Dendritic cell treated with granulocyte-macrophage colony-stimulating factor and Interleukin-4, amounts not matched to agents 40 ng/mL and 50 ng/mL, for 4 days (primary cell): Measurements from ENCODE around the gene IQCE.
A peak's percentile ranks its signal among the peaks of the same experiment; 100 is the strongest.

Experiments
- H3K27ac Mint-ChIP-seq: one replicate; pipeline ENCODE4 v1.8.0; 2022; ENCODE audit warnings: mild to moderate bottlenecking, mixed read lengths
- H3K27me3 Mint-ChIP-seq: one replicate; pipeline ENCODE4 v1.8.0; 2022; ENCODE audit warnings: mild to moderate bottlenecking, mixed read lengths
- H3K36me3 Mint-ChIP-seq: one replicate; pipeline ENCODE4 v1.8.0; 2022; ENCODE audit warnings: low read depth, mixed read lengths
- H3K4me1 Mint-ChIP-seq: one replicate; pipeline ENCODE4 v1.8.0; 2022; ENCODE audit warnings: low read depth, mixed read lengths
- H3K4me3 Mint-ChIP-seq: one replicate; pipeline ENCODE4 v1.8.0; 2022; ENCODE audit warnings: mild to moderate bottlenecking, moderate library complexity, mixed read lengths
- H3K9me3 Mint-ChIP-seq: one replicate; pipeline ENCODE4 v1.8.0; 2022; ENCODE audit warnings: mixed read lengths
- intact Hi-C: fragments of 100-400 bp; cut with micrococcal nuclease; formaldehyde crosslinking; loops from one replicate; pipeline ENCODE4 v1.15.0; 2022

The IQCE gene

DNA sequence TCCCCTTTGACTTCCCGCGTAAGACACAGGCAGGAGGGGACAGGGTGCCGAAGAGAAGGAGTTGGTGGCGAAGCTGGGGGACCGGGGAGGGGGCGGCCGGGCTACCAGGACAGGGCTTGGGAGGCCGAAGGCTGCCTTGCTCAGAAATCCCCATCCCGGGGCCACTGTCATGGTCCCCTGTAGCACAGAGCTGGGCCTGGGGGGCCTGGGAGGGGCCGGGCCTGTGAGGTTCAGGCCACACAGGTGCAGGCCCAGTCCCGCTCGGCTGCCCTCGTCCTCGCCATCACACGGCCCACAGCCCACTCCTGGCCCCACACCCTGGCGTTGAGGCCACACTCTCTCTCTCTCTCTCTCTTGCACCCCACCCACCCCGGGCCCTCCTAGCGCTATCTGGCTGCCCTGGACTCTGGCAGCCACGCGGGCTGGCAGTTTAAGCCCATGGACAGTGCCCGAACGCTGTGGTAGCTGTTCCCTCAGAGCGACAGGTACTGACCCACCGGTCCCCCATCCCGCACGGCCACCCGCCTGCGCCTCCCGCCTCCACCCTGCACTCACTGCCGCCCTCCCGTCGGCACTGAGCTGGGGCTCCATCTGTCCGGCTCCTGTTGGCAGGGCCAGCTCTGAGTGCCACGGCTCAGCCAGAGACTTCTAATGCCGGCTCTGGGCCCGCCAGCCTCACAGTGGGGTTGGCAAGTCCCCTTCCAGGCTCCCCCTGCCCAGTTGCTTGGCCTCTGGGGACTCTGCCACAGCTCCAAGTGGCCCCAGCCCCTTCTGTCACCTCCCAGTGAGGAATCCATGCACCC is 101.0 kb downstream of the IQCE start:
- intact Hi-C loops: no loop called here
- peaks cover 27% of the 10 kb centered on the region for H3K4me1 Mint-ChIP-seq
- no peak overlapping the region for H3K4me3 Mint-ChIP-seq
- no peak overlapping the region for H3K27ac Mint-ChIP-seq
- no peaks in the 10 kb centered on the region for H3K9me3 Mint-ChIP-seq
- H3K36me3 Mint-ChIP-seq: peaks cover 95% of the 10 kb centered on the region
- no peaks in the 10 kb centered on the region for H3K27me3 Mint-ChIP-seq

DNA sequence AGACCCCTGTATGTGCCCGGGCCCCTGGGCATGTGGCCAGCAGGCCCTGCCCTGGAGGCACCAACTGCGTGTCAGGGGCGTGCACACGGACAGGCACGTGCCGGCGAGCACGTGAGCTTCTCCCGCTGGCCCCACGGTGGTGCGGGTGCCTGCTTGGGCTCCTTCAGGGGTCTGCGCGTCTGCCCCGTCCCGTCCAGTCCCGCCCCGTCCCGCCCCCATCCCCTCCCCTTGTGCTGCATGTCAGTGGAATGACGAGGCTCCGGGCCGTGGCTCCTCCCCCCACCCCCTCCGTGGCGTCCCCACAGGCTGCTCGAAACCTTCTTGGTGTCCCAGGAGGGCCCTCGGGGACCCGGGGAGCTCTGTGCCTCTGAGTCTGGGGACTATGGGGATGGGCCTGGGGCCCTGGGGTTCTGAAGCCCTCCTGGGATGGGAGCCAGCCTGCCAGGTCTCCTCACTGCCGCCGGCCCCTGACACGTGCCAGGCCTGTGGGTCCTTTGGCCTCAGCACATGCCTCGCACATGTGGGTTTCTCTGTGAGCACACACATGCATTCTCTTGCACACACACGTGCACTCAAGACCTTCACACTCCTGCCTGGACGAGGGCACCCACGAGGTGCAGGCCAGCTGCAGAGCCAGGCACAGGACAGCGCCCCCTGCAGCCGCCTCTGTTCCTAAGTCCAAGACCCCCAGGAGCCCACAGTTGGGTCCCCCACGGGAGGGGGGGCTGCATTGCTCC is 101.7 kb downstream of the IQCE start:
- intact Hi-C loops: no loop called here
- Mint-ChIP-seq H3K4me1 (peaks cover 32% of the 10 kb centered on the region), H3K9me3 (no peaks in the 10 kb centered on the region), H3K27me3 (peaks cover 4% of the 10 kb centered on the region), H3K27ac (no peak overlapping the region), H3K36me3 (peaks cover 87% of the 10 kb centered on the region), H3K4me3 (no peak overlapping the region)

DNA sequence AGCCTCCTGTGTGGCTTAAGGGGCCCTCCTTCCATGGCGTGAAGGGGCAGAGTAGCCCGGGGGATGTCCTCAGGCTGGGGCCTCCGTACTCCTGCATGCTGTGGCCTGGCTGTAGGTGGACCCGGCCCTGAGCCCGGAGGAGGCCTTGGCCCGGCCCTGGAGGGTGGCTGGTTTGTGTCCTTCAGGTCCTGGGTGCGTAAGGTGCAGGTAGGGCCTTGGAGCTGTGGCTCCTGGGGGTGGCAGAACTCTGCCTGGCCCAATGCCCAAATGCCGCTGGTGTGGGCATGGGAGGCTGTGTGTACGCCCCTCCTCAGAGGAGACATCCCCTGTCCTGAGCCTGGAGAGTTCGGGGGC is 102.3 kb downstream of the IQCE start:
- no peak overlapping the region for H3K4me3 Mint-ChIP-seq
- no peaks in the 10 kb centered on the region for H3K9me3 Mint-ChIP-seq
- H3K4me1 Mint-ChIP-seq: peaks cover 37% of the 10 kb centered on the region
- H3K36me3 Mint-ChIP-seq: peaks cover 81% of the 10 kb centered on the region
- H3K27me3 Mint-ChIP-seq: peaks cover 8% of the 10 kb centered on the region
- H3K27ac Mint-ChIP-seq: no peak overlapping the region
- intact Hi-C loops: no loop called here

DNA sequence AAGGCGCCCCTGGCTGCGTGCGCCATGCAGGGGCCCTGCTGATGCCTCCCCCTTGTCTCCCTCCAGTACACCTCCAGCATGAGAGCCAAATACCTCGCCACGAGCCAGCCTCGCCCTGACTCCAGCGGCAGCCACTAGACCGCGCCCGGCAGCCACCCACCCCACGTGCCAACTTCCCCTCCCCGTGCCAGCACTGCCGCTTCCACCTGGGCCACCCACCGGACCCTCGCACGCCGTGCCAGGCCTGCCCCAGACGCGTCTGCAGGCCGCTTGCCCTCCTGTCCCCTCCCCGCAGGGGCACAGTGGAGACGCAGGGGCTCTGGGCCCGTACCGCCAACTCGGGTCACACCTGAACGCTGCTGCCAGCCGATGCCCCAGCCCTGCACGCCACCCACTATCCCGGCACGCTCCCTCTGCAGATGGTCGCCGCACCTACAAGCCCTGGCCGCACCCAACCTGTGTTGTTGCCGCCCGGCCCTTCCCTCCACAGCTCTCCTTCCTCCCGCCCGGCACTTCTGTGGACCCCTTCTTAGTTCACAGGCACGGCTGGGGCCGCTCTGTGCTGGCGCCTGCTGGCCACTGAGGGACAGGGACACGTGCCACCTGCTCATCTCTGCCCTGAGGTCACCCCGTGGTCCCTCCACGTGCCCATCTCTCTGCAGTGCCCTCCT is 103.0 kb downstream of the IQCE start:
- no peaks in the 10 kb centered on the region for H3K9me3 Mint-ChIP-seq
- peaks cover 11% of the 10 kb centered on the region for H3K27me3 Mint-ChIP-seq
- peaks cover 75% of the 10 kb centered on the region for H3K36me3 Mint-ChIP-seq
- intact Hi-C loops: no loop called here
- no peak overlapping the region for H3K4me3 Mint-ChIP-seq
- H3K4me1 Mint-ChIP-seq: peaks cover 37% of the 10 kb centered on the region
- H3K27ac Mint-ChIP-seq: peak overlapping the region; percentile 45

DNA sequence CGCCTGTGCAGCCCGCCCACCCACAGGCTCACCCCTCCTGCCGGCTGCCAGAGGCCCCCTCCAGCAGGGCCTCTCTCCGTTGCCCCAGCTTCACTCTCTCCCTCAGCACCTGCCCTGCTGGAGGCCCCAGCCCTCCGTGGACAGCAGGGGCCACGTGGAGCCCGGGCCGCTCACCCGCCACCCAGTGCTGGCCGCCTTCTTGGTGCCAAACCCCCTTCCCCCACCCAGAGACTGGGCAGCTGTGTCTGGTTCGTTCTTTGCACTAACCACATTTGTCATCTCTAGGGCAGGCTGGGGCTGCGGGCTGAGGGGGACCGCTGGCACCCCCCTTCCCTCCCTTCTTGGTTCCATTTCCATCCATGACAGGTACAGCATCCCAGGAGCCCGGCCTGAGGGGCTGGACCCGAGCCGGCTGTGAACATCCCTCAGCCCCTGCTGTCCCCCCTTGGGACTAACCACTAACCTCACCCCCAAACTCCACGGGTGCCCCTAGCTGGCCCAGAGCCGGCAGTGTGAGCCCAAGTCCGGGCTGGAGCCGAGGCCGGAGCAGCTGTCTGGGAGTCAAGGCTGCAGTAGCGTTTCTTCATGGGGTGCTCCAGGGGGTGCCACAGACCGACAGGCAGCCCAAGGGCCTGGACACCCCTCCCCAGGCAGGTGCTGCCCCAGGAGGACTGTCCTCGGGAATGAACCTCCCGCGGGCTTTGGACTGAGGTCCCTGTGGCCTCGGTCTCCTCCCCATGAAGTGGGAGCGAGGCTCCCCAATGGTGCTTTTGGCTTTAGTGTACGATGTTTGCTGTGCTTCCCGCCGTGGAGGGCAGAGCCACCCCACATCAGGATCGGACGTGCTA is 103.7 kb downstream of the IQCE start:
- intact Hi-C loops: no loop called here
- no peak overlapping the region for H3K4me3 Mint-ChIP-seq
- H3K27ac Mint-ChIP-seq: peak overlapping the region; percentile 45
- peaks cover 37% of the 10 kb centered on the region for H3K4me1 Mint-ChIP-seq
- H3K36me3 Mint-ChIP-seq: peaks cover 67% of the 10 kb centered on the region
- no peaks in the 10 kb centered on the region for H3K9me3 Mint-ChIP-seq
- H3K27me3 Mint-ChIP-seq: peaks cover 18% of the 10 kb centered on the region

DNA sequence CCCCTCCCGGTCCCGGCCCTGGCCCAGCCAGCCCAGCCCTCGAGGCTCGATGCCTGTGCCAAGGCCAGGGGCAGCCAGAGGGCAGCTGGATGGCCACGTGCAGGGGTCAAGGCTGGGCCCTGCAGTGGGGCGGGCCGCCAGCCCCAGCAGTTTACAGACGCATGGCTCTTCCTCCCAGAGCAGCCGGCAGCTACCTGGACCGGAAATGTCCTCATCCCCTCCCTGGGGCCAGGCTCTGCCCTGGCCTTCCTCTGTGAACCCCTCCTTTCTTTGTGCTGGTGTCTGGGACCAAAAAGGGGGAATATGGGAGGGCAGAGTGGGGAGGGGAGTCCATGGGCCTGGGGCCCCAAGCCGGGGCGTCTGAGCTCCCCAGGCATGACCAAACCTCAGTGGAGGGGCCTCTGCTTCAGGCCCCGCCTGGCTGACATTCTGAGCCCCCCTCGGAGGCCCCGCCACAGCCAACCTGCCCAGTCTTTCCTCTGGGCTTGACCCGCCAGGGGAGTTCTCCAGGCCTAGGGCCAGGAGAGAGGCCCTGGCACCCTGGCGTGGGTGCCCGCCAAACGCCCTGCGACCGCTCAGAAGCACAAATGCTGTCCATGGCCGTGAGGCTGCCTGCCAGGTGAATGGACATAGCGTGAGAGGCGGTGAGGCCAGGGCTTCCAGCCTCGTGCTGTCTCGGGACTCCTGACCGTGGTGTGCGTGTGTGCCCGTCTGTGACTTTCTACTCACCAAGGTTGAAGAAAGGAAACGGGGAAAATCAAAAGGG is 104.5 kb downstream of the IQCE start:
- Mint-ChIP-seq H3K4me1 (peaks cover 37% of the 10 kb centered on the region), H3K36me3 (peaks cover 59% of the 10 kb centered on the region), H3K9me3 (no peaks in the 10 kb centered on the region), H3K27me3 (peaks cover 26% of the 10 kb centered on the region), H3K27ac (peak overlapping the region; percentile 45), H3K4me3 (no peak overlapping the region)
- intact Hi-C loops: no loop called here

DNA sequence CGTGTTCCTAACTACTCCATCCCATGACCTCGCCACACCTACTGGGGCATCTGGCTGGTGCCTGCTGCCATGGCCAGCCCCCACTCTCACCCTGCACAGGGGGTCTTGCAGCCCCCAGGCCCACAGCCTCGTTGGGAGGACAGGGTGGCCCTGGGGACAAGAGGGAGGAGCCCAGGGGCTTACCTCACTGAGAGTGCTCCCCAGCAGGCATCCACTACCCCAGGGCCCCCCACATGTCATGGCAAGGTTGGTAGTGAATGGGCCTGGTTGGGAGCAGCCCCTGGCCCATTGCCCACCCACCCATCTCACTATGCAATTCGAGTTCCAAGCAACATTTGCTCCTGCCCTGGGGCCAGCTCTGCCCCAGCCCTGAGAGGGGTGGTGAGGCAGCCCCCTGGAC is 105.2 kb downstream of the IQCE start:
- intact Hi-C loops: no loop called here
- no peak overlapping the region for H3K4me3 Mint-ChIP-seq
- H3K4me1 Mint-ChIP-seq: peaks cover 37% of the 10 kb centered on the region

More for the DNA sequence above, 105.2 kb downstream of the IQCE start:
- no peaks in the 10 kb centered on the region for H3K9me3 Mint-ChIP-seq
- peaks cover 31% of the 10 kb centered on the region for H3K27me3 Mint-ChIP-seq
- H3K27ac Mint-ChIP-seq: no peak overlapping the region
- H3K36me3 Mint-ChIP-seq: peaks cover 53% of the 10 kb centered on the region
